IMR-90 (cell line): Measurements from ENCODE around the gene PAMR1. TPM values are rescaled to one million over a fixed set of nuclear protein-coding genes. Genes with fewer than 3 reads are reported as not detected.

Experiments used
- ATAC-seq: fragments of 200-7000 bp; cut with Tn5 transposase; 2 replicates; pipeline ENCODE4 v1.9.1; 2020; ENCODE audit warnings: low read depth, mild to moderate bottlenecking, moderate library complexity
- BruUV-seq: library from RNA; stranded (reverse); fragments of 400-500 nt; replicated peaks from 2 replicates; lab custom pipeline; 2021; lab: Mats Ljungman, UMichigan
- CTCF ChIA-PET: fragments of 300-600 bp; formaldehyde crosslinking; extraction: SDS; loops from one replicate; lab custom pipeline; 2021; ENCODE audit warnings: antibody characterized with exemption; lab: Yijun Ruan, JAX
- POLR2A ChIA-PET: fragments of 300-600 bp; sonication (Branson Sonifier 250); formaldehyde crosslinking; loops from one replicate; lab custom pipeline; 2022; ENCODE audit warnings: antibody characterized with exemption; ENCODE audit not compliant: unreplicated experiment; lab: Charles Lee
- DNase-seq: peaks from one replicate; pipeline ENCODE4 v3.0.0; 2013
- H2AFZ ChIP-seq: replicated peaks from 2 replicates; pipeline ENCODE3; 2013; ENCODE audit warnings: low read length, mild to moderate bottlenecking; ENCODE audit not compliant: poor library complexity
- H2AK5ac ChIP-seq: 2 replicates; pipeline ENCODE4 v1.6.1; 2013; ENCODE audit warnings: low read depth, low read length, inconsistent platforms
- H2AK9ac ChIP-seq: replicated peaks from 2 replicates; pipeline ENCODE3; 2013; ENCODE audit warnings: mild to moderate bottlenecking, low read depth, low read length, moderate library complexity; ENCODE audit not compliant: poor library complexity
- H2BK120ac ChIP-seq: 2 replicates; pipeline ENCODE4 v1.6.1; 2013; ENCODE audit warnings: low read depth, low read length, inconsistent platforms
- H2BK15ac ChIP-seq: 3 replicates; pipeline ENCODE4 v1.6.1; 2013; ENCODE audit warnings: low read depth, low read length, inconsistent platforms
- H2BK20ac ChIP-seq: 2 replicates; pipeline ENCODE4 v1.6.1; 2013; ENCODE audit warnings: low read depth, mild to moderate bottlenecking, inconsistent platforms, low read length, moderate library complexity
- H2BK5ac ChIP-seq: 2 replicates; pipeline ENCODE4 v1.6.1; 2013; ENCODE audit warnings: mild to moderate bottlenecking, low read depth, low read length, inconsistent platforms; ENCODE audit not compliant: poor library complexity, severe bottlenecking
- H3K14ac ChIP-seq: replicated peaks from 2 replicates; pipeline ENCODE4 v1.6.1; 2013; ENCODE audit warnings: low read depth, low read length, inconsistent platforms
- H3K18ac ChIP-seq: 2 replicates; pipeline ENCODE4 v1.6.1; 2013; ENCODE audit warnings: low read depth, low read length, control low read depth
- H3K23ac ChIP-seq: 2 replicates; pipeline ENCODE4 v1.6.1; 2013; ENCODE audit warnings: low read depth, low read length, inconsistent platforms
- H3K27ac ChIP-seq: 2 replicates; pipeline ENCODE4 v1.5.1; 2013; ENCODE audit warnings: mild to moderate bottlenecking, control low read depth, low read length; ENCODE audit not compliant: insufficient read depth
- H3K27me3 ChIP-seq: 2 replicates; pipeline ENCODE4 v1.6.1; 2013; ENCODE audit warnings: low read length; ENCODE audit not compliant: control insufficient read depth, insufficient read depth
- H3K36me3 ChIP-seq: 2 replicates; pipeline ENCODE4 v1.6.1; 2013; ENCODE audit warnings: low read length, mixed read lengths; ENCODE audit not compliant: control insufficient read depth, insufficient read depth
- H3K4ac ChIP-seq: 2 replicates; pipeline ENCODE4 v1.6.1; 2013; ENCODE audit warnings: low read depth, low read length, inconsistent platforms
- H3K4me1 ChIP-seq: 2 replicates; pipeline ENCODE4 v1.6.1; 2013; ENCODE audit warnings: low read length, mixed read lengths; ENCODE audit not compliant: control insufficient read depth, insufficient read depth
- H3K4me2 ChIP-seq: 2 replicates; pipeline ENCODE4 v1.6.1; 2013; ENCODE audit warnings: low read depth, mild to moderate bottlenecking, control low read depth, low read length, moderate library complexity
- H3K4me3 ChIP-seq: 2 replicates; pipeline ENCODE4 v1.5.1; 2013; ENCODE audit warnings: low read depth, mild to moderate bottlenecking, control low read depth, low read length, moderate library complexity; ENCODE audit not compliant: insufficient read depth
- H3K56ac ChIP-seq: 2 replicates; pipeline ENCODE4 v1.6.1; 2013; ENCODE audit warnings: low read length, inconsistent platforms; ENCODE audit not compliant: insufficient read depth; ENCODE audit errors: extremely low read depth
- H3K79me1 ChIP-seq, 2 experiments: 2 replicates each; pipeline ENCODE4 v1.6.1; 2013; ENCODE audit warnings: low read length in 2 of 2, inconsistent platforms in 1 of 2, low read depth in 1 of 2
- H3K9ac ChIP-seq: 2 replicates; pipeline ENCODE4 v1.6.1; 2013; ENCODE audit warnings: low read depth, low read length, control low read depth
- H3K9me1 ChIP-seq: 2 replicates; pipeline ENCODE4 v1.6.1; 2013; ENCODE audit warnings: low read length, inconsistent platforms; ENCODE audit not compliant: insufficient read depth
- H3K9me3 ChIP-seq: 2 replicates; pipeline ENCODE4 v1.6.1; 2013; ENCODE audit warnings: low read length; ENCODE audit not compliant: control insufficient read depth, insufficient read depth
- H4K20me1 ChIP-seq: 2 replicates; pipeline ENCODE4 v1.6.1; 2013; ENCODE audit warnings: low read length, inconsistent platforms; ENCODE audit not compliant: insufficient read depth
- H4K5ac ChIP-seq: 2 replicates; pipeline ENCODE4 v1.6.1; 2013; ENCODE audit warnings: mild to moderate bottlenecking, low read depth, low read length, control low read depth
- H4K8ac ChIP-seq, 2 experiments: 2 replicates each; pipeline ENCODE4 v1.6.1; 2013; ENCODE audit warnings: low read depth in 2 of 2, low read length in 2 of 2, control low read depth in 1 of 2, inconsistent platforms in 1 of 2
- H4K91ac ChIP-seq: 2 replicates; pipeline ENCODE4 v1.6.1; 2013; ENCODE audit warnings: low read depth, low read length, inconsistent platforms; ENCODE audit not compliant: insufficient read depth
- BHLHE40 ChIP-seq: fragments of 150-350 bp; IDR thresholded peaks from 2 replicates; pipeline ENCODE4 v1.6.1; 2016; ENCODE audit warnings: mild to moderate bottlenecking, low read depth, low read length
- CEBPB ChIP-seq: IDR thresholded peaks from 2 replicates; pipeline ENCODE4 v1.6.1; 2012; ENCODE audit warnings: low read depth, low read length, improper control_type of control experiment
- CHD1 ChIP-seq: IDR thresholded peaks from 2 replicates; pipeline ENCODE4 v1.6.1; 2012; ENCODE audit warnings: low read depth, low read length, improper control_type of control experiment
- ELK1 ChIP-seq: fragments of 150-350 bp; IDR thresholded peaks from 2 replicates; pipeline ENCODE4 v1.6.1; 2016; ENCODE audit warnings: low read depth, mild to moderate bottlenecking, low read length, moderate library complexity, borderline replicate concordance
- FOS ChIP-seq: fragments of 150-350 bp; IDR thresholded peaks from 2 replicates; pipeline ENCODE4 v1.6.1; 2016; ENCODE audit warnings: low read depth, low read length
- MAFK ChIP-seq: IDR thresholded peaks from 2 replicates; pipeline ENCODE4 v1.6.1; 2012; ENCODE audit warnings: low read depth, low read length, improper control_type of control experiment
- MAZ ChIP-seq: IDR thresholded peaks from 2 replicates; pipeline ENCODE4 v1.6.1; 2012; ENCODE audit warnings: low read depth, mild to moderate bottlenecking, low read length, improper control_type of control experiment, moderate library complexity, borderline replicate concordance
- MXI1 ChIP-seq: IDR thresholded peaks from 2 replicates; pipeline ENCODE4 v1.6.1; 2012; ENCODE audit warnings: low read depth, mild to moderate bottlenecking, low read length, moderate library complexity, borderline replicate concordance
- NFE2L2 ChIP-seq: fragments of 150-350 bp; IDR thresholded peaks from 2 replicates; pipeline ENCODE4 v1.6.1; 2016; ENCODE audit warnings: low read depth, mild to moderate bottlenecking, low read length
- POLR2A ChIP-seq: IDR thresholded peaks from 2 replicates; pipeline ENCODE4 v1.6.1; 2012; ENCODE audit warnings: mild to moderate bottlenecking, low read depth, low read length
- RAD21 ChIP-seq: IDR thresholded peaks from 2 replicates; pipeline ENCODE4 v1.6.1; 2012; ENCODE audit warnings: low read length, improper control_type of control experiment
- RCOR1 ChIP-seq: IDR thresholded peaks from 2 replicates; pipeline ENCODE4 v1.6.1; 2012; ENCODE audit warnings: mild to moderate bottlenecking, low read length, improper control_type of control experiment; ENCODE audit not compliant: insufficient replicate concordance
- RFX5 ChIP-seq: IDR thresholded peaks from 2 replicates; pipeline ENCODE4 v1.8.0; 2012; ENCODE audit warnings: low read depth, mild to moderate bottlenecking, low read length, moderate library complexity
- SMC3 ChIP-seq: fragments of 150-350 bp; IDR thresholded peaks from 2 replicates; pipeline ENCODE4 v1.6.1; 2016; ENCODE audit warnings: low read depth, mild to moderate bottlenecking, antibody characterized with exemption, low read length, moderate library complexity
- USF2 ChIP-seq: fragments of 150-350 bp; IDR thresholded peaks from 2 replicates; pipeline ENCODE4 v1.6.1; 2017; ENCODE audit warnings: mild to moderate bottlenecking, antibody characterized with exemption, low read length, low read depth
- WGBS, 2 experiments: methylation state at CpG; one replicate each; pipeline versions ENCODE4 v1.1.5 to v1.1.7; 2013; ENCODE audit warnings: missing lambda C conversion rate in 2 of 2; ENCODE audit not compliant: insufficient read length in 1 of 2; ENCODE audit errors: extremely low coverage in 2 of 2; 5-methylcytosine and 5-hydroxymethylcytosine counted together
- dilution Hi-C: fragments of 300-500 bp; cut with HindIII; formaldehyde crosslinking; loops from one replicate; pipeline ENCODE4 v1.14.3; 2018; ENCODE audit warnings: low sequenced_read_pairs; ENCODE audit not compliant: unreplicated experiment
- in situ Hi-C: fragments of 300-500 bp; cut with MboI; formaldehyde crosslinking; loops from 3 replicates; pipeline ENCODE4 v1.14.3; 2019; ENCODE audit warnings: low sequenced_read_pairs, inconsistent platforms, mixed read lengths
- intact Hi-C: fragments of 100-400 bp; cut with micrococcal nuclease; formaldehyde crosslinking; loops from 2 replicates; pipeline ENCODE4 v1.10.0; 2022
- polyA plus RNA-seq, 3 experiments: library from polyadenylated mRNA; depleted of rRNA; stranded (reverse); fragments of >200 nt; gene quantifications; 2 replicates each; pipeline ENCODE4 v1.2.3, GENCODE V29; 2012; ENCODE audit warnings: low replicate concordance in 1 of 3
- total RNA-seq: library from RNA; depleted of rRNA; stranded (reverse); fragments of >200 nt; gene quantifications from 2 replicates; pipeline ENCODE4 v1.2.3, GENCODE V29; 2012

The PAMR1 gene
- total and polyA plus RNA-seq, 2 of the 4 experiments (the other 2 are of a cell fraction): 70.7 to 80.7 TPM

- ChIA-PET POLR2A (no interaction called here), CTCF (interaction anchor here (0.6 kb wide), 1 partner anchor 237 kb away, joined by 4 read pairs; no protein-coding TSS in a partner anchor)
- Histone ChIP-seq H3K9ac (no peak overlapping the region), H4K91ac (no peak overlapping the region), H3K27me3 (peaks cover 24% of the 10 kb centered on the region), H3K79me1 (no peaks in the 10 kb centered on the region), H2BK5ac (no peak overlapping the region), H4K8ac (peak overlapping the region in 1 of 2 experiments; percentile 32; a peak in 2 of 4 replicates), H3K18ac (no peak overlapping the region), H3K9me3 (no peaks in the 10 kb centered on the region), H3K56ac (no peak overlapping the region), H3K4me1 (peaks cover 2% of the 10 kb centered on the region; the same call in 1 of the 2 replicates), H3K9me1 (peaks cover 3% of the 10 kb centered on the region; the same call in 1 of the 2 replicates), H3K36me3 (peaks cover 6% of the 10 kb centered on the region; the same call in 1 of the 2 replicates), H4K20me1 (no peaks in the 10 kb centered on the region; the same call in 1 of the 2 replicates), H2AFZ (peak overlapping the region; percentile 85), H3K14ac (no peak overlapping the region), H2BK20ac (no peak overlapping the region), H3K27ac (no peak overlapping the region), H3K4ac (no peak overlapping the region), H4K5ac (no peak overlapping the region), H2AK9ac (no peak overlapping the region), H3K23ac (no peak overlapping the region), H3K4me2 (peak overlapping the region; percentile 65), H2AK5ac (no peak overlapping the region), H3K4me3 (peak overlapping the region; percentile 48), H2BK15ac (no peak overlapping the region), H2BK120ac (no peak overlapping the region)
- WGBS, 2 experiments: 5% methylated on average over 20 of the region's 41 CpGs; no CpG with 5 or more reads in 1 of the 2 experiments
- in situ Hi-C loops (no loop called here), dilution Hi-C loops (no loop called here), intact Hi-C loops (no loop called here)
- BruUV-seq: no TSS peak
- TF ChIP-seq SMC3 (no peak), MAFK (no peak), BHLHE40 (no peak), MXI1 (no peak), RCOR1 (no peak), MAZ (no peak), CHD1 (no peak), POLR2A (no peak), RAD21 (no peak), USF2 (no peak), CEBPB (no peak), FOS (no peak), NFE2L2 (no peak), ELK1 (no peak), RFX5 (no peak)
- peak; percentile 25 for ATAC-seq
- no peak for DNase-seq
Measured at GRCh38 chr11:35419830-35420333, 105.5 kb downstream of the PAMR1 start.
